Right forelimb (tissue), 1 donor: ENCODE measurements around the gene SMOC2.

Experiments
- DNase-seq: peaks from one replicate; pipeline ENCODE4 v3.0.0-alpha.2; 2018

The SMOC2 gene

GRCh38 chr6:168608113-168608400 is 167.1 kb downstream of the SMOC2 start:
- peak; percentile 37 for DNase-seq

- peak; percentile 31 for DNase-seq
Observed at GRCh38 chr6:168609026-168609685, 168.2 kb downstream of the SMOC2 start.

- DNase-seq: peak; percentile 24
Observed at GRCh38 chr6:168609914-168610490, 169.0 kb downstream of the SMOC2 start.

- DNase-seq: peak; percentile 10
Observed at GRCh38 chr6:168610966-168611365, 170.0 kb downstream of the SMOC2 start.

- peak; percentile 17 for DNase-seq
Observed at GRCh38 chr6:168611691-168612090, 170.7 kb downstream of the SMOC2 start.

- no peak for DNase-seq
Observed at GRCh38 chr6:168612586-168612985, 171.6 kb downstream of the SMOC2 start.

GRCh38 chr6:168615837-168616236 is 174.9 kb downstream of the SMOC2 start:
- no peak for DNase-seq

- no peak for DNase-seq
Observed at GRCh38 chr6:168616816-168617765, 176.1 kb downstream of the SMOC2 start.

- DNase-seq: no peak
Observed at GRCh38 chr6:168618546-168619315, 177.7 kb downstream of the SMOC2 start.

- no peak for DNase-seq
Observed at GRCh38 chr6:168619560-168620314, 178.8 kb downstream of the SMOC2 start.

GRCh38 chr6:168620578-168620977 is 179.6 kb downstream of the SMOC2 start:
- no peak for DNase-seq

- DNase-seq: no peak
Observed at GRCh38 chr6:168623736-168624135, 182.8 kb downstream of the SMOC2 start.

- DNase-seq: no peak
Observed at GRCh38 chr6:168624540-168624939, 183.6 kb downstream of the SMOC2 start.

- no peak for DNase-seq
Observed at GRCh38 chr6:168624948-168625347, 184.0 kb downstream of the SMOC2 start.

GRCh38 chr6:168625602-168626001 is 184.6 kb downstream of the SMOC2 start:
- no peak for DNase-seq

- no peak for DNase-seq
Observed at GRCh38 chr6:168626046-168626602, 185.1 kb downstream of the SMOC2 start.

- no peak for DNase-seq
Observed at GRCh38 chr6:168627506-168628175, 186.7 kb downstream of the SMOC2 start.

GRCh38 chr6:168628176-168628553 is 187.2 kb downstream of the SMOC2 start:
- DNase-seq: no peak

GRCh38 chr6:168628732-168629245 is 187.8 kb downstream of the SMOC2 start:
- no peak for DNase-seq

GRCh38 chr6:168631564-168631963 is 190.6 kb downstream of the SMOC2 start:
- DNase-seq: no peak

GRCh38 chr6:168632694-168633093 is 191.7 kb downstream of the SMOC2 start:
- DNase-seq: no peak
